ENCODE measurements around the gene FLRT1.

The FLRT1 gene

DNA sequence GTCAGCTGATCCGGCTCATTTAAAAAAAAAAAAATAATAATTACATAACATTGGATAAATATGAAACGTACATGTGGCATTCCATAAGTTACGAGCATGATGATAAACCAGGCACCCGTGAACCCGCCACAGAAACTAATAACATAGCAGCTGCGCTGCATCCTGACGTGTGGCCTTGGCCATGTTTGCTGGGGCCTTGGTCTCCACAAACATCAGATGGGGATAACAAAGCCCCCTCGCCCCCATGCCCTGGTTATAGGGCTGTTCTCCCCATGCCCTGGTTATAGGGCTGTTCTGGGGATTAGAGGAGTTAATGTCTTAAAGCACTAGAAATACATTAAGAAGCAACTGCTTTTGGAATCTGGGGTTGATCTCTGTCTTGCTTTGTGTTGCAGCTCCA, 36.7 kb downstream of the FLRT1 start:
- H3K27me3 ChIP-seq: peaks cover 1% of the 10 kb centered on the region
- H3K27ac ChIP-seq: no peak overlapping the region
- no peak overlapping the region for H3K4me3 ChIP-seq (ENCODE audit: low read depth in 1 of 2, low read length in 1 of 2)
- no peaks in the 10 kb centered on the region for H3K9me3 ChIP-seq
- TF ChIP-seq, protein P1, sequence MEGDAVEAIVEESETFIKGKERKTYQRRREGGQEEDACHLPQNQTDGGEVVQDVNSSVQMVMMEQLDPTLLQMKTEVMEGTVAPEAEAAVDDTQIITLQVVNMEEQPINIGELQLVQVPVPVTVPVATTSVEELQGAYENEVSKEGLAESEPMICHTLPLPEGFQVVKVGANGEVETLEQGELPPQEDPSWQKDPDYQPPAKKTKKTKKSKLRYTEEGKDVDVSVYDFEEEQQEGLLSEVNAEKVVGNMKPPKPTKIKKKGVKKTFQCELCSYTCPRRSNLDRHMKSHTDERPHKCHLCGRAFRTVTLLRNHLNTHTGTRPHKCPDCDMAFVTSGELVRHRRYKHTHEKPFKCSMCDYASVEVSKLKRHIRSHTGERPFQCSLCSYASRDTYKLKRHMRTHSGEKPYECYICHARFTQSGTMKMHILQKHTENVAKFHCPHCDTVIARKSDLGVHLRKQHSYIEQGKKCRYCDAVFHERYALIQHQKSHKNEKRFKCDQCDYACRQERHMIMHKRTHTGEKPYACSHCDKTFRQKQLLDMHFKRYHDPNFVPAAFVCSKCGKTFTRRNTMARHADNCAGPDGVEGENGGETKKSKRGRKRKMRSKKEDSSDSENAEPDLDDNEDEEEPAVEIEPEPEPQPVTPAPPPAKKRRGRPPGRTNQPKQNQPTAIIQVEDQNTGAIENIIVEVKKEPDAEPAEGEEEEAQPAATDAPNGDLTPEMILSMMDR (IDR thresholded peaks at IDR 0.05): no peak
- H3K36me3 ChIP-seq: no peaks in the 10 kb centered on the region
- peaks cover 7 to 12% of the 10 kb centered on the region in 2 experiments for H3K4me1 ChIP-seq (ENCODE audit: control insufficient read depth in 1 of 2, insufficient read depth in 1 of 2, low read depth in 1 of 2, low read length in 1 of 2)

DNA sequence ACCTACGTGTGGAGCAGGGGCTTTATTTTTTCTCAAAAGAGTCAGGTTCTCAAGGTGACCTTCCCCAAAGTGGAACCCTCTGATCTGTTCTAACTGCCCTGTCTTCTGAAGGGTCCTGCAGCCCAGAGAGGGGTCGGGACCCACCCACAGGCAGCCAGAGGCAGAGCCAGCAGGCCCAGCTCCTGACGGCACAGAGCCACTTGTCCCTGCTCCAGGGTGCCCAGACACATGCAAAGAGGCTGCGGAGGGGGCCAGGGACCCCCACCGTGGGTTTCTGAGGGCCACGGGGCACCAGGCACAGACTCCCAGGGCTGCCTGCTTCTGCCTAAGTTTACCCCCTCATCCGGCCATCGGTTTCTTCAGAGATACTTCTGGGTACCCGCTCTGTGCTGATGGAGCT, 37.1 kb downstream of the FLRT1 start:
- H3K36me3 ChIP-seq: no peaks in the 10 kb centered on the region
- peaks cover 7 to 12% of the 10 kb centered on the region in 2 experiments for H3K4me1 ChIP-seq (ENCODE audit: control insufficient read depth in 1 of 2, insufficient read depth in 1 of 2, low read depth in 1 of 2, low read length in 1 of 2)
- H3K4me3 ChIP-seq (ENCODE audit: low read depth in 1 of 2, low read length in 1 of 2): no peak overlapping the region
- no peaks in the 10 kb centered on the region for H3K27me3 ChIP-seq
- H3K27ac ChIP-seq: no peak overlapping the region
- TF ChIP-seq, protein P1 (IDR thresholded peaks at IDR 0.05): no peak
- no peaks in the 10 kb centered on the region for H3K9me3 ChIP-seq

DNA sequence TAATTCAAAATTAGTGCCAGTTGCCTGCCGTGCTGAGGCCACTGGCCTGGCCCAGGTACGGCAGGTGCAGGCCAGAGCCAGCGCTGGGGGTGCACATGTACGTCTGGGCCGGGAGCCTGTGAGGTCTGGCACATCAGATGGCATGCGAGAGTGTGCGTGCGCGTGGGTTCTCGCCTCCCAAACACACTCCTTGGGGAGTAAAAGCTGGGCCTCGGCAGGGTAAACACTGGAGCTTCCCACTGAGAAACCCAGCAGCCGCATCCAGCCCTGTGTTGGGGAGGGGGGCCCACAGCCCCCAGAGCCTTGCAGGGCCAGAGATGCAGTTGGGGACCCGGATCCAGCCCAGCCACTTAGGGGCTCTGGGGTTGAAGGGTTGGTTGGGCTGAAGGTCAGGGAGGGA, 37.8 kb downstream of the FLRT1 start:
- Histone ChIP-seq H3K9me3 (no peaks in the 10 kb centered on the region), H3K27me3 (no peaks in the 10 kb centered on the region), H3K4me3 (ENCODE audit: low read depth in 1 of 2, low read length in 1 of 2) (no peak overlapping the region), H3K36me3 (no peaks in the 10 kb centered on the region), H3K27ac (no peak overlapping the region), H3K4me1 (ENCODE audit: control insufficient read depth in 1 of 2, insufficient read depth in 1 of 2, low read depth in 1 of 2, low read length in 1 of 2) (peaks cover 7 to 12% of the 10 kb centered on the region in 2 experiments)
- TF ChIP-seq, protein P1 (IDR thresholded peaks at IDR 0.05): no peak

DNA sequence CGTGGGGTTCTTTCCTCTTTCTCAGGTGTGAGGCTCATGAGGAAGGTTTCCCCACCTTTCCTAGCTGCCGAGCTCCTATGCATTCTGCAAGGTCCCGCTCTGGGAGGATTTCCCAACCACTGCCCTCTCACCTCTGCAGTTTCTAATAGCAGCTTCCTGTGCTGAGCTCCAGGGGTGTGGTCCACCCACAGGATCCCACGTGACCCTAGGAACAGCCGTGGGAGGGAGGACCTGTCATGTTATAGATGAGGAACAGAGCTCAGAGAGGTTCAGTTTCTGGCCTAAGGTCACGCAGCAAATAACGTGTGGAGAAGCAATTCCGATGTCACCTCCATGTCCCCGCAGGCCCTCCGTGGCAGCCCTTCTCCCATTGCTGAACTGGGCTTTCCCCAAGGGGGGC, 38.5 kb downstream of the FLRT1 start:
- H3K4me1 ChIP-seq (ENCODE audit: control insufficient read depth in 1 of 2, insufficient read depth in 1 of 2, low read depth in 1 of 2, low read length in 1 of 2): peaks cover 7 to 12% of the 10 kb centered on the region in 2 experiments
- no peaks in the 10 kb centered on the region for H3K9me3 ChIP-seq

DNA sequence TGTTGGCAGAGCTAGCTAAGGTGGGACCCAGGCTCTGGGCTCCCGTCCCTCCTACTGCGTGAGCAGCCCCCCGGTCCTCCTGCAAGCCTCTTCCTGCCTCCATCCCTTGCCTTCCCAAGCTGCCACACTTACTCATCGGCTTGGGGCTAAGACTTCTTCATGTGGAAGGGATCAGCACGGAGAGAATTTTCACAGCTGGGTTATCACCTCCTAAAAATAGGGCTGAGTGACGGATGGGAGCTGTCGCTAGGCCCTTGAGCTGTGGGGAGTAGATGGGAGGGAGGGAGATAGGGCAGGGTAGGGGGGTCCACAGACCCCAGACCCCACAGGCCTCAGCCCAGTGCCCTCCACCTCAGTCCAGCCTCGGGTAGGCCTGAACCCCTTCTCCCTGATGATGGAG, 41.0 kb downstream of the FLRT1 start:
- Histone ChIP-seq H3K36me3 (no peaks in the 10 kb centered on the region), H3K27me3 (no peaks in the 10 kb centered on the region), H3K9me3 (no peaks in the 10 kb centered on the region), H3K4me3 (ENCODE audit: low read depth in 1 of 2, low read length in 1 of 2) (no peak overlapping the region), H3K4me1 (ENCODE audit: control insufficient read depth in 1 of 2, insufficient read depth in 1 of 2, low read depth in 1 of 2, low read length in 1 of 2) (peaks cover 7 to 12% of the 10 kb centered on the region in 2 experiments), H3K27ac (no peak overlapping the region)
- TF ChIP-seq, protein P1 (IDR thresholded peaks at IDR 0.05): no peak

More for the DNA sequence above, 38.5 kb downstream of the FLRT1 start:
- Histone ChIP-seq H3K36me3 (no peaks in the 10 kb centered on the region), H3K27me3 (no peaks in the 10 kb centered on the region), H3K27ac (no peak overlapping the region), H3K4me3 (ENCODE audit: low read depth in 1 of 2, low read length in 1 of 2) (no peak overlapping the region)
- TF ChIP-seq, protein P1 (IDR thresholded peaks at IDR 0.05): no peak

DNA sequence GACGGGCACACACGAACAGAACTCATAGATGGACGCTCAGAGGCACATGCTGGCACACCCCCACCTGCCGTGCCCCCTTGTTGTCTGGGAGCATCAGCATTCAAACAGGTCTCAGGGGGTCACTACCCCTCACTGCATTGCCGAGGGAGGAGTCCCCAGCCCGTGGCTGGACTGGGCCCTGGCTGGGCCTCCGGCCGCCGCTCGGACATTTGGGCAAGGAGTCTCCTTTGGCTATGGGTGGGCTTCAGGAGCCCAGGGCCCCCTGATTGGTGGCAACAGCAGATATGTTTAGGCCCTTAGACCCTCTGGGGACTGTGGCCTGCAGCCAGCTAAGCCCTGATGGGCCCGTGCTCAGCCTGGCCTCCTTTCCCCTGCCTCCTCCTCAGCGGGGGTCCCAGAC, 41.9 kb downstream of the FLRT1 start:
- Histone ChIP-seq H3K36me3 (no peaks in the 10 kb centered on the region), H3K27me3 (no peaks in the 10 kb centered on the region), H3K4me3 (ENCODE audit: low read depth in 1 of 2, low read length in 1 of 2) (no peak overlapping the region), H3K9me3 (no peaks in the 10 kb centered on the region), H3K4me1 (ENCODE audit: control insufficient read depth in 1 of 2, insufficient read depth in 1 of 2, low read depth in 1 of 2, low read length in 1 of 2) (peaks cover 7 to 12% of the 10 kb centered on the region in 2 experiments), H3K27ac (no peak overlapping the region)
- TF ChIP-seq, protein P1 (IDR thresholded peaks at IDR 0.05): no peak

All from neutrophil (primary cell).